ENCODE measurements around the gene YPEL2. TPM values are rescaled to one million over a fixed set of nuclear protein-coding genes. Genes with fewer than 3 reads are reported as not detected.
A peak's percentile ranks its signal among the peaks of the same experiment; 100 is the strongest.

YPEL2 gene
- total and polyA plus RNA-seq, 2 of the 13 experiments (the other 11 are each of a cell fraction or from before 2014, with no cell fraction given): 8.5 to 21.1 TPM

DNA sequence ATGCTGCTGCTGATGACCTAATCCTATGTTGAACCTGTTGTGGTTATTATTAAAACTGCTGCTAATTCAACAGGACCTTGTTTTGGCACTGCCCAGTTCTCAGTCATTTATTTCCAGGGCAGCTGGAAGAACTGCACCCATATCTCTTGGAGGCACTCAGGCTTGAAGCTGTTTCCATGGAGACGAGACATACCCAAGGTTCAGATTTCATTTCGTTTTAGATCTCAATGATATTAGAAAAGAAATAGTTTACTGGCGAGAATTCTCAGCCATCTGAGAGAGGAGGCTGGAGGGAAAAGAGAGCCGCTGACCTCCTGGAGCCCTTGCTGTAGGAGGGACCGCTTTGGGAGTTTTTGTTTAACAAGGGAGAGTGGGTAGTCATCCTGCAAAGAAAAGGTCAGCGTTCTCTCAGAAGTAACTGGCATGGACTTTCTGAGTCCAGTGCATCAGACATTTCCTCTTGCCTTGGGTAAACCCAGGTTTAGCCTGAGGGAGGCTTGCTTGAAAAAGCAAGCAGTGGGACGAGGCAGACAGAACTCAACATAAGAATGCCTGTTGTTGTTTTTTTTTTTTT, 75.4 kb downstream of the YPEL2 start (continued):
- TF ChIP-seq ZNF263 (CRISPR knock-in tag; IDR thresholded peaks at IDR 0.05) (peak; percentile 37; the same call in 1 of the 2 replicates), ZBTB21 (CRISPR knock-in tag; IDR thresholded peaks at IDR 0.05) (no peak)
- TF ChIP-seq, protein P1, sequence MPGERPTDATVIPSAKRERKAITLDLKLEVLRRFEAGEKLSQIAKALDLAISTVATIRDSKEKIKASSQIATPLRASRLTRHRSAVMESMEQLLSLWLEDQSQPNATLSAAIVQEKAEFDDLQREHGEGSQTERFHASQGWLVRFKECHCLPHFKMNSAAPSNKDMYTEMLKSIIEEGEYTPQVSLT (CRISPR knock-in tag; IDR thresholded peaks at IDR 0.05; ENCODE audit: borderline replicate concordance, low read depth): 0 out of 2 replicates have a peak, but pooled peaks have one; percentile 30

- CTCF ChIA-PET (ENCODE audit: low intra/inter-chr PET ratio, low total read pairs): no interaction called here
- TF ChIP-seq ZSCAN9 (CRISPR knock-in tag; IDR thresholded peaks at IDR 0.05; ENCODE audit: borderline replicate concordance): no peak
- TF ChIP-seq NFE2L2 (IDR thresholded peaks at IDR 0.05; ENCODE audit: low read length): no peak
- TF ChIP-seq NR2F6 (IDR thresholded peaks at IDR 0.05): no peak
- 0 out of 2 replicates have a peak, but pooled peaks have one; percentile 34 for TF ChIP-seq NR2F6 (CRISPR knock-in tag; IDR thresholded peaks at IDR 0.05)
- TF ChIP-seq KLF13 (CRISPR knock-in tag; IDR thresholded peaks at IDR 0.05): no peak
- no peak for TF ChIP-seq U2AF2 (IDR thresholded peaks at IDR 0.05; ENCODE audit: low read depth, low read length)
- TF ChIP-seq, protein P2, sequence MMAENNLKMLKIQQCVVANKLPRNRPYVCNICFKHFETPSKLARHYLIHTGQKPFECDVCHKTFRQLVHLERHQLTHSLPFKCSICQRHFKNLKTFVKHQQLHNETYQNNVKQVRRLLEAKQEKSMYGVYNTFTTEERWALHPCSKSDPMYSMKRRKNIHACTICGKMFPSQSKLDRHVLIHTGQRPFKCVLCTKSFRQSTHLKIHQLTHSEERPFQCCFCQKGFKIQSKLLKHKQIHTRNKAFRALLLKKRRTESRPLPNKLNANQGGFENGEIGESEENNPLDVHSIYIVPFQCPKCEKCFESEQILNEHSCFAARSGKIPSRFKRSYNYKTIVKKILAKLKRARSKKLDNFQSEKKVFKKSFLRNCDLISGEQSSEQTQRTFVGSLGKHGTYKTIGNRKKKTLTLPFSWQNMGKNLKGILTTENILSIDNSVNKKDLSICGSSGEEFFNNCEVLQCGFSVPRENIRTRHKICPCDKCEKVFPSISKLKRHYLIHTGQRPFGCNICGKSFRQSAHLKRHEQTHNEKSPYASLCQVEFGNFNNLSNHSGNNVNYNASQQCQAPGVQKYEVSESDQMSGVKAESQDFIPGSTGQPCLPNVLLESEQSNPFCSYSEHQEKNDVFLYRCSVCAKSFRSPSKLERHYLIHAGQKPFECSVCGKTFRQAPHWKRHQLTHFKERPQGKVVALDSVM (CRISPR knock-in tag; IDR thresholded peaks at IDR 0.05): peak; percentile 89
- POLR2A ChIA-PET: no interaction called here
- no peak for DNase-seq (ENCODE audit: low spot score)
- Histone ChIP-seq H3K9ac (ENCODE audit: insufficient read depth, low read depth, low read length) (no peak overlapping the region), H3K4me1 (ENCODE audit: insufficient read depth, low read length) (peaks cover 26% of the 10 kb centered on the region), H2AFZ (ENCODE audit: low read length) (no peak overlapping the region), H3K36me3 (replicated peaks in 1 of 2; ENCODE audit: control insufficient read depth in 1 of 2, insufficient read depth in 2 of 2, low read length in 2 of 2) (no peaks in the 10 kb centered on the region), H3K4me2 (ENCODE audit: low read depth, low read length) (no peak overlapping the region), H3K4me3 (replicated peaks in 1 of 3; ENCODE audit: insufficient read depth in 1 of 3, low read depth in 2 of 3, low read length in 3 of 3) (no peak overlapping the region), H3K9me3 (ENCODE audit: low read length) (peaks cover 10% of the 10 kb centered on the region), H3K27me3 (ENCODE audit: control insufficient read depth in 1 of 2, insufficient read depth in 2 of 2, low read length in 2 of 2) (no peaks in the 10 kb centered on the region; a peak in 1 of 5 replicates), H3K27ac (ENCODE audit: extremely low read length, insufficient read depth, low read length) (no peak overlapping the region), H4K20me1 (ENCODE audit: insufficient read depth, low read length) (no peaks in the 10 kb centered on the region), H3K79me2 (ENCODE audit: insufficient read depth, low read length) (no peaks in the 10 kb centered on the region)
- 27% methylated on average over 3 of the region's 3 CpGs for WGBS (ENCODE audit: low lambda C conversion rate)
- no peak for ATAC-seq
- no TSS peak for BruUV-seq (replicated peaks)
- FAIRE-seq: no peak
- intact Hi-C loops (cut with micrococcal nuclease; ENCODE audit: unreplicated experiment) (no loop called here), in situ Hi-C loops (cut with HindIII; ENCODE audit: extremely low pct_ligation_motif_present, low pct_unique_long_range_greater_than_20kb) (no loop called here)
Measured at GRCh38 chr17:59409336-59410048, 78.0 kb downstream of the YPEL2 start.
